ENCODE results near the gene PTPRA. TPM values are rescaled to one million over a fixed set of nuclear protein-coding genes. Genes with fewer than 3 reads are reported as not detected.
A peak's percentile ranks its signal among the peaks of the same experiment; 100 is the strongest.

The PTPRA gene
- total RNA-seq, 1 donor: 44.2 TPM

- Histone ChIP-seq H3K4me2 (ENCODE audit: insufficient read depth, low read length) (no peak overlapping the region), H3K9me3 (ENCODE audit: low read depth, low read length) (no peaks in the 10 kb centered on the region), H3K27ac (ENCODE audit: low read depth, low read length) (no peak overlapping the region), H3K4me1 (ENCODE audit: insufficient read depth, low read length) (peaks cover 12% of the 10 kb centered on the region), H3K4me3 (ENCODE audit: insufficient read depth, low read length) (no peak overlapping the region), H3K79me2 (ENCODE audit: insufficient read depth, low read length) (no peaks in the 10 kb centered on the region), H3K27me3 (ENCODE audit: insufficient read depth, low read length) (peaks cover 20% of the 10 kb centered on the region), H3K36me3 (ENCODE audit: insufficient read depth, low read length) (no peaks in the 10 kb centered on the region), H4K20me1 (ENCODE audit: insufficient read depth, low read length) (no peaks in the 10 kb centered on the region), H2AFZ (ENCODE audit: low read length) (no peak overlapping the region)
- DNase-seq (ENCODE audit: insufficient read length, low spot score, missing footprints): no peak
- TF ChIP-seq CTCF (IDR thresholded peaks at IDR 0.05; ENCODE audit: extremely low read depth, low read depth, low read length): no peak
Measured at GRCh38 chr20:3068075-3068474, 194.8 kb downstream of the PTPRA start.

GRCh38 chr20:3068986-3069900, 196.0 kb downstream of the PTPRA start:
- H3K4me1 ChIP-seq (ENCODE audit: insufficient read depth, low read length): peaks cover 12% of the 10 kb centered on the region
- H3K27ac ChIP-seq (ENCODE audit: low read depth, low read length): no peak overlapping the region
- H3K4me2 ChIP-seq (ENCODE audit: insufficient read depth, low read length): no peak overlapping the region
- no peak overlapping the region for H3K4me3 ChIP-seq (ENCODE audit: insufficient read depth, low read length)
- no peak for TF ChIP-seq CTCF (IDR thresholded peaks at IDR 0.05; ENCODE audit: extremely low read depth, low read depth, low read length)
- H3K36me3 ChIP-seq (ENCODE audit: insufficient read depth, low read length): no peaks in the 10 kb centered on the region
- H3K27me3 ChIP-seq (ENCODE audit: insufficient read depth, low read length): peaks cover 20% of the 10 kb centered on the region
- peak; percentile 86 for DNase-seq (ENCODE audit: insufficient read length, low spot score, missing footprints)
- no peaks in the 10 kb centered on the region for H3K9me3 ChIP-seq (ENCODE audit: low read depth, low read length)
- H3K79me2 ChIP-seq (ENCODE audit: insufficient read depth, low read length): no peaks in the 10 kb centered on the region
- H4K20me1 ChIP-seq (ENCODE audit: insufficient read depth, low read length): no peaks in the 10 kb centered on the region
- no peak overlapping the region for H2AFZ ChIP-seq (ENCODE audit: low read length)

- H3K79me2 ChIP-seq (ENCODE audit: insufficient read depth, low read length): no peaks in the 10 kb centered on the region
- H3K27ac ChIP-seq (ENCODE audit: low read depth, low read length): no peak overlapping the region
- peaks cover 20% of the 10 kb centered on the region for H3K27me3 ChIP-seq (ENCODE audit: insufficient read depth, low read length)
- H3K9me3 ChIP-seq (ENCODE audit: low read depth, low read length): no peaks in the 10 kb centered on the region
- H3K36me3 ChIP-seq (ENCODE audit: insufficient read depth, low read length): no peaks in the 10 kb centered on the region
- H3K4me3 ChIP-seq (ENCODE audit: insufficient read depth, low read length): no peak overlapping the region
- no peak for TF ChIP-seq CTCF (IDR thresholded peaks at IDR 0.05; ENCODE audit: extremely low read depth, low read depth, low read length)
- no peak for DNase-seq (ENCODE audit: insufficient read length, low spot score, missing footprints)
- no peak overlapping the region for H2AFZ ChIP-seq (ENCODE audit: low read length)
- no peak overlapping the region for H3K4me2 ChIP-seq (ENCODE audit: insufficient read depth, low read length)
- no peaks in the 10 kb centered on the region for H4K20me1 ChIP-seq (ENCODE audit: insufficient read depth, low read length)
- H3K4me1 ChIP-seq (ENCODE audit: insufficient read depth, low read length): peaks cover 12% of the 10 kb centered on the region
Measured at GRCh38 chr20:3070725-3071124, 197.4 kb downstream of the PTPRA start.

GRCh38 chr20:3071266-3071609, 198.0 kb downstream of the PTPRA start:
- H3K79me2 ChIP-seq (ENCODE audit: insufficient read depth, low read length): no peaks in the 10 kb centered on the region
- peak overlapping the region; percentile 58 for H3K4me2 ChIP-seq (ENCODE audit: insufficient read depth, low read length)
- no peaks in the 10 kb centered on the region for H3K9me3 ChIP-seq (ENCODE audit: low read depth, low read length)
- DNase-seq (ENCODE audit: insufficient read length, low spot score, missing footprints): no peak
- H3K4me3 ChIP-seq (ENCODE audit: insufficient read depth, low read length): peak overlapping the region; percentile 54
- no peaks in the 10 kb centered on the region for H3K36me3 ChIP-seq (ENCODE audit: insufficient read depth, low read length)
- no peak overlapping the region for H2AFZ ChIP-seq (ENCODE audit: low read length)
- no peak overlapping the region for H3K27ac ChIP-seq (ENCODE audit: low read depth, low read length)
- peaks cover 20% of the 10 kb centered on the region for H3K27me3 ChIP-seq (ENCODE audit: insufficient read depth, low read length)
- no peaks in the 10 kb centered on the region for H4K20me1 ChIP-seq (ENCODE audit: insufficient read depth, low read length)
- H3K4me1 ChIP-seq (ENCODE audit: insufficient read depth, low read length): peaks cover 8% of the 10 kb centered on the region
- no peak for TF ChIP-seq CTCF (IDR thresholded peaks at IDR 0.05; ENCODE audit: extremely low read depth, low read depth, low read length)
